HCT116 (cell line): ENCODE data around the gene SRCAP. TPM values are rescaled to one million over a fixed set of nuclear protein-coding genes. Genes with fewer than 3 reads are reported as not detected.

Source experiments
- ATAC-seq: fragments of 200-7000 bp; cut with Tn5 transposase; 2 replicates; pipeline ENCODE4 v1.9.1; 2020; ENCODE audit warnings: mild to moderate bottlenecking, moderate library complexity
- BruUV-seq: library from RNA; stranded (reverse); fragments of 400-500 nt; replicated peaks from 2 replicates; lab custom pipeline; 2021; lab: Mats Ljungman, UMichigan
- CTCF ChIA-PET: fragments of 300-600 bp; sonication (Branson Sonifier 250); formaldehyde crosslinking; loops from one replicate; lab custom pipeline; 2021; ENCODE audit warnings: antibody characterized with exemption; lab: Charles Lee
- POLR2A ChIA-PET: fragments of 300-600, 350-600 bp; sonication (Branson Sonifier 250); formaldehyde crosslinking; loops from one replicate; lab custom pipeline; 2021; ENCODE audit warnings: antibody characterized with exemption; lab: Charles Lee
- RAD21 ChIA-PET, 2 experiments: fragments of 300-600 bp; sonication (Branson Sonifier 250); formaldehyde crosslinking; loops; one replicate each; lab custom pipeline; 2023; ENCODE audit warnings: low total read pairs in 2 of 2; ENCODE audit not compliant: uncharacterized antibody in 2 of 2, unreplicated experiment in 2 of 2, low non-redundant PET in 1 of 2; lab: Charles Lee
- DNase-seq: peaks from one replicate; pipeline ENCODE4 v3.0.0-alpha.2; 2010; ENCODE audit warnings: low read depth, low spot score
- H2AFZ ChIP-seq: fragments of 200-600 bp; shearing (Covaris generic), sonication (generic); 2 replicates; pipeline ENCODE4 v1.6.1; 2017; ENCODE audit warnings: low read depth, mixed run types, mixed read lengths, antibody characterized with exemption, low read length; ENCODE audit not compliant: poor library complexity, severe bottlenecking
- H3K27ac ChIP-seq: 2 replicates; pipeline ENCODE4 v1.5.1; 2012; ENCODE audit warnings: low read depth, low read length
- H3K27me3 ChIP-seq: fragments of 200-600 bp; sonication (generic); 2 replicates; pipeline ENCODE4 v1.6.1; 2016; ENCODE audit warnings: mixed run types, low read length, mixed read lengths; ENCODE audit not compliant: insufficient read depth
- H3K36me3 ChIP-seq, 2 experiments: fragments of 200-500 bp in 1 of 2; fragments of 200-600 bp in 1 of 2; sonication (Bioruptor generic) in 1 of 2; sonication (generic) in 1 of 2; 2 replicates each; pipeline versions ENCODE4 v1.5.1 to v1.6.1; 2014 to 2016; ENCODE audit warnings: low read length in 2 of 2, inconsistent platforms in 1 of 2, mixed read lengths in 1 of 2, mixed run types in 1 of 2; ENCODE audit not compliant: insufficient read depth in 2 of 2, control insufficient read depth in 1 of 2
- H3K4me1 ChIP-seq, 2 experiments: fragments of 200-600 bp in 1 of 2; sonication (generic) in 1 of 2; 2 replicates each; pipeline versions ENCODE4 v1.5.1 to v1.6.1; 2012 to 2017; ENCODE audit warnings: low read length in 2 of 2, inconsistent platforms in 1 of 2, mild to moderate bottlenecking in 1 of 2, mixed read lengths in 1 of 2, mixed run types in 1 of 2, moderate library complexity in 1 of 2; ENCODE audit not compliant: insufficient read depth in 2 of 2, control insufficient read depth in 1 of 2
- H3K4me2 ChIP-seq: fragments of 200-600 bp; sonication (generic); 2 replicates; pipeline ENCODE4 v1.6.1; 2017; ENCODE audit warnings: mixed run types, low read length, mixed read lengths
- H3K4me3 ChIP-seq, 2 experiments: fragments of 200-600 bp in 1 of 2; sonication (generic) in 1 of 2; replicated peaks in 1 of 2; 2 replicates each; pipeline ENCODE4 v1.5.1; 2011 to 2016; ENCODE audit warnings: low read length in 2 of 2, control low read depth in 1 of 2, low read depth in 1 of 2, mild to moderate bottlenecking in 1 of 2, mixed read lengths in 1 of 2, mixed run types in 1 of 2
- H3K79me2 ChIP-seq: fragments of 200-600 bp; sonication (generic); 2 replicates; pipeline ENCODE4 v1.6.1; 2017; ENCODE audit warnings: mild to moderate bottlenecking, mixed run types, low read length, moderate library complexity, mixed read lengths; ENCODE audit not compliant: insufficient read depth
- H3K9ac ChIP-seq: fragments of 200-600 bp; sonication (generic); 2 replicates; pipeline ENCODE4 v1.6.1; 2016; ENCODE audit warnings: low read length, mixed read lengths
- H3K9me2 ChIP-seq: fragments of 200-600 bp; sonication (generic), shearing (Covaris generic); 2 replicates; pipeline ENCODE4 v1.6.1; 2017; ENCODE audit warnings: mixed run types, mild to moderate bottlenecking, moderate library complexity; ENCODE audit not compliant: insufficient read depth
- H3K9me3 ChIP-seq, 2 experiments: fragments of 200-500 bp in 1 of 2; fragments of 200-600 bp in 1 of 2; sonication (Bioruptor generic) in 1 of 2; sonication (generic) in 1 of 2; 2 replicates each; pipeline ENCODE4 v1.6.1; 2014 to 2017; ENCODE audit warnings: low read length in 2 of 2, mixed read lengths in 2 of 2, inconsistent platforms in 1 of 2, low read depth in 1 of 2, mild to moderate bottlenecking in 1 of 2, mixed run types in 1 of 2, moderate library complexity in 1 of 2; ENCODE audit not compliant: control insufficient read depth in 1 of 2, insufficient read depth in 1 of 2
- H4K20me1 ChIP-seq: fragments of 200-600 bp; sonication (generic), shearing (Covaris generic); 2 replicates; pipeline ENCODE4 v1.6.1; 2017; ENCODE audit warnings: mixed run types, mild to moderate bottlenecking, moderate library complexity; ENCODE audit not compliant: insufficient read depth
- CTCF ChIP-seq, 3 experiments: fragments of 200-600 bp in 1 of 3; sonication (generic) in 1 of 3; IDR thresholded peaks in 2 of 3; conservative IDR thresholded peaks in 1 of 3; 2 replicates each; pipeline ENCODE4 v1.5.1; 2012 to 2017; ENCODE audit warnings: low read depth in 2 of 3, low read length in 2 of 3, antibody characterized with exemption in 1 of 3, borderline replicate concordance in 1 of 3, control low read depth in 1 of 3, mild to moderate bottlenecking in 1 of 3, mixed read lengths in 1 of 3, mixed run types in 1 of 3, moderate library complexity in 1 of 3; ENCODE audit not compliant: insufficient read depth in 1 of 3
- EZH2 ChIP-seq: fragments of 200-600 bp; sonication (generic); IDR thresholded peaks from 2 replicates; pipeline ENCODE4 v1.6.1; 2017; ENCODE audit warnings: antibody characterized with exemption, mixed run types
- EZH2phosphoT487 ChIP-seq: fragments of 200-600 bp; IDR thresholded peaks from 2 replicates; pipeline ENCODE4 v1.6.1; 2018; ENCODE audit warnings: antibody characterized with exemption, borderline replicate concordance
- MAX ChIP-seq: IDR thresholded peaks from 2 replicates; pipeline ENCODE4 v1.6.1; 2012
- POLR2A ChIP-seq: IDR thresholded peaks from 2 replicates; pipeline ENCODE4 v1.7.0; 2011; ENCODE audit warnings: borderline replicate concordance; ENCODE audit not compliant: insufficient read depth, insufficient read length; ENCODE audit errors: extremely low read depth
- RAD21 ChIP-seq: IDR thresholded peaks from 2 replicates; pipeline ENCODE4 v1.6.1; 2012; ENCODE audit warnings: low read depth, mild to moderate bottlenecking
- REST ChIP-seq: IDR thresholded peaks from 2 replicates; pipeline ENCODE4 v1.6.1; 2012; ENCODE audit warnings: low read depth
- SIN3A ChIP-seq: IDR thresholded peaks from 2 replicates; pipeline ENCODE4 v1.6.1; 2012; ENCODE audit warnings: low read depth
- SRF ChIP-seq: IDR thresholded peaks from 2 replicates; pipeline ENCODE4 v1.6.1; 2012; ENCODE audit warnings: low read depth
- TCF7L2 ChIP-seq: IDR thresholded peaks from 2 replicates; pipeline ENCODE4 v1.7.0; 2011; ENCODE audit warnings: borderline replicate concordance, inconsistent platforms; ENCODE audit not compliant: insufficient read depth, insufficient read length; ENCODE audit errors: extremely low read depth
- ZBTB33 ChIP-seq: IDR thresholded peaks from 2 replicates; pipeline ENCODE4 v1.6.1; 2011; ENCODE audit warnings: mild to moderate bottlenecking, low read length, moderate library complexity; ENCODE audit not compliant: insufficient replicate concordance; ENCODE audit errors: extremely low read depth
- ZNF274 ChIP-seq: fragments of 200-500 bp; sonication (Bioruptor generic); IDR thresholded peaks from 2 replicates; pipeline ENCODE4 v1.6.1; 2014; ENCODE audit warnings: mild to moderate bottlenecking, low read depth, low read length, inconsistent platforms
- intact Hi-C: fragments of 100-400 bp; cut with micrococcal nuclease; formaldehyde crosslinking; loops from 2 replicates; pipeline ENCODE4 v1.10.0; 2022
- total RNA-seq: library from RNA; stranded (reverse); gene quantifications from one replicate; pipeline ENCODE4 v1.2.1, GENCODE V29; 2021; ENCODE audit not compliant: unreplicated experiment

Gene SRCAP
- total RNA-seq, 1 experiment from 2014 or later: 59.6 TPM

GRCh38 chr16:30700491-30700890, 1.5 kb downstream of the SRCAP start:
- peak overlapping the region; percentile 100; the same call in 1 of the 2 replicates for H3K27ac ChIP-seq
- no peaks in the 10 kb centered on the region for H4K20me1 ChIP-seq
- peak overlapping the region in 1 of 2 experiments; percentile 95; a peak in 1 of 4 replicates for H3K4me3 ChIP-seq
- no peak for TF ChIP-seq POLR2A
- TF ChIP-seq RAD21: no peak
- TF ChIP-seq ZNF274: no peak
- no peak for TF ChIP-seq EZH2
- no peak for TF ChIP-seq EZH2phosphoT487
- TF ChIP-seq CTCF (IDR thresholded peaks at IDR 0.05 in 2 of 3, conservative IDR thresholded peaks at IDR 0.05 in 1 of 3; ENCODE audit: borderline replicate concordance in 1 of 3, insufficient read depth in 1 of 3, low read depth in 2 of 3, low read length in 2 of 3): no peak
- no peak for TF ChIP-seq TCF7L2
- no peak for TF ChIP-seq SIN3A
- TF ChIP-seq REST: no peak
- no peak for TF ChIP-seq SRF
- no peak for TF ChIP-seq MAX
- TF ChIP-seq ZBTB33: no peak
- no peak for DNase-seq
- no TSS peak for BruUV-seq
- H2AFZ ChIP-seq: no peak overlapping the region
- POLR2A ChIA-PET: no interaction called here
- no peaks in the 10 kb centered on the region for H3K27me3 ChIP-seq
- RAD21 ChIA-PET: no interaction called here
- ATAC-seq: no peak
- H3K9me2 ChIP-seq: no peaks in the 10 kb centered on the region
- H3K36me3 ChIP-seq: peaks cover 27 to 41% of the 10 kb centered on the region in 2 experiments
- no peaks in the 10 kb centered on the region for H3K9me3 ChIP-seq
- peaks cover 57% of the 10 kb centered on the region for H3K79me2 ChIP-seq
- H3K9ac ChIP-seq: peak overlapping the region; percentile 100
- H3K4me2 ChIP-seq: peak overlapping the region; percentile 94
- peaks cover 11 to 22% of the 10 kb centered on the region in 2 experiments for H3K4me1 ChIP-seq
- CTCF ChIA-PET: no interaction called here
- intact Hi-C loops: no loop called here
